GM12875 (cell line): ENCODE data around the gene AQR.
A peak's percentile ranks its signal among the peaks of the same experiment; 100 is the strongest.

Source experiments
- H3K4me3 ChIP-seq: one replicate; pipeline ENCODE4 v1.5.1; 2011; ENCODE audit warnings: low read depth, low read length, control low read depth
- TF ChIP-seq, protein P1 (sequence below): IDR thresholded peaks from 2 replicates; pipeline ENCODE4 v1.5.1; 2011; ENCODE audit warnings: low read depth, mild to moderate bottlenecking, control low read depth, inconsistent platforms, low read length, moderate library complexity, borderline replicate concordance; ENCODE audit not compliant: insufficient read depth

The AQR gene

DNA sequence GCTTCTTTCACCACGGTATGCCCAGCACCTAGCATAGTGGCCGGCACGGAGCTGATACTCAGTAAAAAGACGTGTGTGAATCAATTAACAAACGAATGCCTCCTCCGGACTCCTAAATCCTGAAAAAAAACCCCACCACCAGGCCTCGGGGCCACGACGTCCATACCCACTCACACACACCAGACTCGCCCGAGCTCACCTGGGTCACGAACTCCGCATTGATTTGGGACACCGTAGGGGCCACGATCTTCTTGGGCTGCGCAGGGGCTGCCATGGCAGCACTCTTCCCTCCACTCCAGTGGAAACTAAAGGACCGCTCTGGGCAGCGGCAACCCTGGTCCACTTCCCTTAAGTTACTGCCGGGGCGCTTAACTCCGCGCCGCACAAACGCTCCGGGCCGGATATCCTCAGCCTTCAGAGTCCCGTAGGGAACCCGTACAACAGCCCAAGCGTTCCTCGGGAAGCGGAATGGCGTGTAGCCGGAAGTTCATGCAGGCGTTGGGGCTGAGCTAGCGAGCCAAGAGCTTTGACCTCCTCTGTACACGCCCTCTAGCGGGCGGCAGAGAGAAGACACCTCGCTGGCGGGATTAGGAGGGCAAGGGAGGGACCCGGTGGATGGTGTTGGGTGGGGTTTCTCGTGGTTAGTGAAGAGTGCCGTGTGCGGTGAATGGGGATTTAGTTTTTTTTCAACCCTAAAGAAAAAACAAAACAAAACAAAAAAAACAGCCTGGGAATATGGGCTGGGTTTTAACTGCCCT, at the start of gene AQR:
Gene AQR (minus strand): TSS at position 403 of the 758 bp plus-strand sequence. CDS start 129 bp downstream, at position 274.
- H3K4me3 ChIP-seq, result peak within 1 kb of the TSS; percentile 72
- TF ChIP-seq, protein P1, sequence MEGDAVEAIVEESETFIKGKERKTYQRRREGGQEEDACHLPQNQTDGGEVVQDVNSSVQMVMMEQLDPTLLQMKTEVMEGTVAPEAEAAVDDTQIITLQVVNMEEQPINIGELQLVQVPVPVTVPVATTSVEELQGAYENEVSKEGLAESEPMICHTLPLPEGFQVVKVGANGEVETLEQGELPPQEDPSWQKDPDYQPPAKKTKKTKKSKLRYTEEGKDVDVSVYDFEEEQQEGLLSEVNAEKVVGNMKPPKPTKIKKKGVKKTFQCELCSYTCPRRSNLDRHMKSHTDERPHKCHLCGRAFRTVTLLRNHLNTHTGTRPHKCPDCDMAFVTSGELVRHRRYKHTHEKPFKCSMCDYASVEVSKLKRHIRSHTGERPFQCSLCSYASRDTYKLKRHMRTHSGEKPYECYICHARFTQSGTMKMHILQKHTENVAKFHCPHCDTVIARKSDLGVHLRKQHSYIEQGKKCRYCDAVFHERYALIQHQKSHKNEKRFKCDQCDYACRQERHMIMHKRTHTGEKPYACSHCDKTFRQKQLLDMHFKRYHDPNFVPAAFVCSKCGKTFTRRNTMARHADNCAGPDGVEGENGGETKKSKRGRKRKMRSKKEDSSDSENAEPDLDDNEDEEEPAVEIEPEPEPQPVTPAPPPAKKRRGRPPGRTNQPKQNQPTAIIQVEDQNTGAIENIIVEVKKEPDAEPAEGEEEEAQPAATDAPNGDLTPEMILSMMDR, result peak; percentile 86

DNA sequence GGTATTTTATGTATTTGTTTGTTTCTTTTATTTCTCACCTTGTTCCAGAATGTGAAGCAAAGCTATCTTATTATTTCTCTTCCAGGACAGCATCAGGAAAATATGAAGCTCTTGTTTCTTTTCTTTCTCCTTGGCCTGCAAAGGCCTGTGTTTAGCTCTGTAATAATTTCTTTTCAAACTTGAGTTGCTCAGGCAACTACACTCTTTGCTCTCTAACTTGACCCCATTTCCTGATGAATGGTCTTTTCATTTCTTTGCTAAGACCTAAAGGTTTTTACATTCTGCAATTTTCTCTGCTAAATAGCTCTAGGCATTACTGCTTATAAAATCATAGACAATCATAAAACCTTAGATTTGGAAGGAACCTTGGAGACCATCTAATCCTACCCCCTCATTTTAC, 44.7 kb upstream of the AQR start:
- TF ChIP-seq, protein P1, result no peak
- H3K4me3 ChIP-seq, result no peak overlapping the region

DNA sequence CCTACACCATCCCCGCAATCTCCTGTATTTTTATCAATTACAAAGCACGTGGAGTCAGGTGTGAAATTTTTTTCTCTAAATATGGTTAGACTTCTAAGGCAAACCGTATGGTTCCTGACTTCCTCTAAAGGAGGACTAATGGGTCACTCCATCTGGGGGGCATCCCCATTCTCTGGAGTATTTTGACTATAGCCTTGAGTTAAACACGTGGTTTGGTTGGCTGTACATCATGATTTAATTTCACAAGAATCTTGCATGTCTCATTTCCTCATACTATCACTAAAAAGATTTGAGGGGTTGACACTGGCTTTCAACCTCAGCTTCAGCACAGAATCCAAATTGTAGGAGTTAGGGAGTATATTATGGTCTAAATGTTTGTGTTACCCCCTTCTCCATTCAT, 43.8 kb upstream of the AQR start:
- TF ChIP-seq, protein P1, result no peak
- no peak overlapping the region for H3K4me3 ChIP-seq

DNA sequence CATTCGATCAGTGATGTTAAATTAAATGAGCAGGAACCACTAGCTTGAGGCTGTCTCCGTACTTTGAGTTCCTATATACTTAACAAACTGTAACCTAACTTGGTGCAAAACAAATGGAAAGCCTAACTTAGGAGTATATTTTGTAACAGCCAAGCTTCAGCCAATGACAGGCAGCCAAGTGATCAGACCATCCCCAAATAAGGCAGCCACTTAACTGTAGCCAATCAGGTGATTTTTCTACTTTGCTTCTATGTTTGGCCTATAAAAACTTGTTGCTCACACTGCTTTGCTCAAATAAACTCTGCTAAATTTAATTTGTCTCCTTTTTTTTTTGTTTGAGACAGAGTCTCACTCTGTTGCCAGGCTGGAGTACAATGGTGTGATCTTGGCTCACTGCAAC, 37.9 kb upstream of the AQR start:
- no peak overlapping the region for H3K4me3 ChIP-seq
- TF ChIP-seq, protein P1, result no peak

DNA sequence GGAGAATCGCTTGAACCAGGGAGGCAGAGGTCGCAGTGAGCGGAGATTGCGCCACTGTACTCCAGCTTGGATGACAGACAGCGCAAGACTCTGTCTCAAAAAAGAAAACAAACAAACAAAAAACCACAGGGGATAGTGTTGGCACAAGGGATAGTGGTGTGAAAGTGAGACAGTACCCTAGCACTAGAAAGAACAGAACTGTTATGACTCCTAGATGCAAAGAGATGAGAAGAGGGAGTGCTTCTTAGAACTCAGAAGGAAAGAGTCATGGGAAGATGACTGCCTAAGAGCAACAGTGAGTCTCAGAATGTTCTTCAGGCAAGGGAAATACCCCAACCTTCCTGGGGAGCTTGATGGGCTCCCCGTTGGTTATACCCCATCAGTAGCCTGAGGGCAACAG, 36.4 kb upstream of the AQR start:
- H3K4me3 ChIP-seq, result no peak overlapping the region
- TF ChIP-seq, protein P1, result no peak

DNA sequence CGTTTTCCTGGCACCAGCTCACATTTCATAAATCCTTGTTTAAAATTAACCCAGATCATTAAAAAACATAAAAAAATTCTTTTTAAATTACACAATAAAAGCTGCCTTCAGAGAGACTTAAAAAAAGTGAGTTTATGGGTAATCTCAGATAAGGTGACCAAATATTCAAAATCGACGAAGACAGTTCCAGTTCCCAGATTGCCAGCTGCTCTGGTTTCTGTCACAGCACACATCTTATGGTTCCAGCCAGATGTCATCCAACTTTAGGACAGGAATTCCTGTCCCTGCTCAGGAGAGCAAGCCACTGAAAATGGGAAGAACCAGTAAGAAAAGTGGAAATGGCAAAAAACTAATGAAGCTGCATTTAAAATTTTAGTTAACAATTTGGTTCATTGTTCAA, 34.4 kb upstream of the AQR start:
- H3K4me3 ChIP-seq, result no peak overlapping the region
- TF ChIP-seq, protein P1, result no peak

DNA sequence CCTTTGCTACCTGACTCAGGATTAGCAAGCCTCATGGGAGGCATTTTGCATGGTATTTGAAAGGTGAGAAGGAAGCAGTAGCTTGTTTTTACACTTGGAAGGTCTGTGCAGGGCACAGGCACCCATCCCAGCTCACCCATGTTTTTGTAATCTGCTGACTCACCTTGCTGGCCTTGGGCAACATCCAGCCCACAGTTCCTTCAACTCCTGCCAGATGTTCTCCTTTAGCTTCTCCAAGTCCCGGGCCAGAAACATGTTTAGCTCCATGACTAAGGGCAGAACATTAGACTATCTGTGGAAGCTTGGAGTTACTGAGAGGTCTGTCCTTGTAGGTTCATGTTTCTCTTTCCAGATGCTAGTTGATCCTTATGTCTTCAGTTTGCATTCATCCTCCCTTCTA, 31.0 kb upstream of the AQR start:
- TF ChIP-seq, protein P1, result no peak
- H3K4me3 ChIP-seq, result no peak overlapping the region
